Stimulated activated naive CD8-positive, alpha-beta T cell treated with anti-CD3 and anti-CD28 coated beads, Interleukin-15, Interleukin-2, amounts not matched to agents 100 U/mL and 50 U/mL, for 24 hours (primary cell): ENCODE measurements around the gene ICAM2.

Experiments used
- ATAC-seq: fragments of 150-1000 bp; cut with Tn5 transposase; one replicate; pipeline ENCODE4 v1.10.0; 2021
- DNase-seq: peaks from one replicate; pipeline ENCODE4 v3.0.0; 2021

The ICAM2 gene

GRCh38 chr17:63974594-63975192 is 45.7 kb downstream of the ICAM2 start:
- DNase-seq (no peak), ATAC-seq (no peak)

GRCh38 chr17:63973930-63974593 is 46.4 kb downstream of the ICAM2 start:
- no peak for ATAC-seq
- no peak for DNase-seq

- ATAC-seq (no peak), DNase-seq (no peak)
These were observed 47.2 kb downstream of the ICAM2 start for GRCh38 chr17:63973247-63973646.

GRCh38 chr17:63972796-63973195 is 47.6 kb downstream of the ICAM2 start, which contains the start of gene SCN4A:
Gene SCN4A, minus strand, starts transcription at chr17:63972918. Its CDS starts 77 bp downstream, at chr17:63972841.
- no peak for ATAC-seq
- no peak for DNase-seq

- DNase-seq, result no peak
- no peak for ATAC-seq
These were observed 51.2 kb downstream of the ICAM2 start for GRCh38 chr17:63969278-63969677.

GRCh38 chr17:63967953-63968352 is 52.5 kb downstream of the ICAM2 start:
- DNase-seq (no peak), ATAC-seq (peak; percentile 44)

- no peak for DNase-seq
- ATAC-seq, result peak; percentile 69
These were observed 53.7 kb downstream of the ICAM2 start for GRCh38 chr17:63966646-63967264.

GRCh38 chr17:63963123-63963522 is 57.3 kb downstream of the ICAM2 start:
- ATAC-seq (no peak), DNase-seq (no peak)

- ATAC-seq, result no peak
- DNase-seq, result no peak
These were observed 58.1 kb downstream of the ICAM2 start for GRCh38 chr17:63962298-63962744.

GRCh38 chr17:63961355-63962212 is 58.8 kb downstream of the ICAM2 start:
- peak; percentile 52 for DNase-seq
- ATAC-seq, result peak; percentile 28

GRCh38 chr17:63960430-63960829 is 60.0 kb downstream of the ICAM2 start:
- ATAC-seq (no peak), DNase-seq (no peak)

- DNase-seq (no peak), ATAC-seq (no peak)
These were observed 60.4 kb downstream of the ICAM2 start for GRCh38 chr17:63960006-63960405.

GRCh38 chr17:63956296-63956920 is 64.0 kb downstream of the ICAM2 start:
- ATAC-seq, result no peak

GRCh38 chr17:63955791-63956190 is 64.6 kb downstream of the ICAM2 start:
- ATAC-seq, result no peak
- DNase-seq, result no peak

More at GRCh38 chr17:63956296-63956920, 64.0 kb downstream of the ICAM2 start:
- DNase-seq, result no peak

GRCh38 chr17:63955232-63955631 is 65.2 kb downstream of the ICAM2 start:
- DNase-seq (no peak), ATAC-seq (no peak)

- ATAC-seq (peak; percentile 47), DNase-seq (peak; percentile 37)
These were observed 65.9 kb downstream of the ICAM2 start for GRCh38 chr17:63954402-63955063.
